Gastroesophageal sphincter (tissue), 3 donors: ENCODE data around the gene CACNA1C.
"Not testable (repeated sequence)": the region's sequence is repeated elsewhere in the genome, so short reads cannot be mapped to it uniquely, and the experiment has no call there.

Source experiments
- CTCF ChIP-seq, 4 experiments: fragments of 200-600 bp in 2 of 4; fragments of 450-650 bp in 2 of 4; sonication (generic) in 1 of 4; IDR thresholded peaks; one replicate each; pipeline ENCODE4 v1.5.1; 2017 to 2019; ENCODE audit warnings: antibody characterized with exemption in 4 of 4, mild to moderate bottlenecking in 2 of 4, moderate library complexity in 2 of 4
- EP300 ChIP-seq: sonication (generic); formaldehyde crosslinking; IDR thresholded peaks from one replicate; pipeline ENCODE4 v1.6.1; 2017; ENCODE audit warnings: antibody characterized with exemption, mild to moderate bottlenecking
- POLR2A ChIP-seq, 2 donors: fragments of 450-650 bp; IDR thresholded peaks; one replicate each; pipeline ENCODE4 v1.6.1; 2017; ENCODE audit warnings: antibody characterized with exemption in 2 of 2, mild to moderate bottlenecking in 2 of 2, moderate library complexity in 1 of 2

DNA sequence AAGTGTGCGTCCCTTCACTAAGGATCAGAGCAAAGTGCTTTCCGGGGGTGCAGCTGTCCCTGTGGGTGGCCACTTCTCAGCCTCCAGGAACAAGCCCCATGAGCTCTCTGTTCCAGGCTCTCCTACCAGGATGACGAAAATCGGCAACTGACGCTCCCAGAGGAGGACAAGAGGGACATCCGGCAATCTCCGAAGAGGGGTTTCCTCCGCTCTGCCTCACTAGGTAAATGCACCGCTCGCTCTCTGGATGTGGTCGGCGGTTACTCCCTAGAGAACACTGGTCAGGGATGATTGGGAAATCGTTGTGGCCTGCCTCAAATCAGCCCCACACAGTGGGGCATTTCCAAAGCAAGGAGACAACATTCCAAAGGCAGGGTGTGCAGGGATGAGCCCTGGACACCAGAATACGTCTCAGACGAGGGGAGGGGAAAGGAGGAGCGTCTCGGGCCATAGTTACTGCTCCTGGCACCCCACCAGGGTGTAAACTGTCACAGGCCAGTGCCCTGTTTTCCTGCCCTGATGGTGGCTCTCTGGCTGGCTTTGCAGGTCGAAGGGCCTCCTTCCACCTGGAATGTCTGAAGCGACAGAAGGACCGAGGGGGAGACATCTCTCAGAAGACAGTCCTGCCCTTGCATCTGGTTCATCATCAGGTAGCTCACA, 633.0 kb downstream of the CACNA1C start:
- not testable (repeated sequence) for TF ChIP-seq POLR2A (IDR thresholded peaks at IDR 0.05); CTCF (IDR thresholded peaks at IDR 0.05); EP300
